Adrenal gland (tissue), 19 donors: ENCODE results near the gene TMEM232. TPM values are rescaled to one million over a fixed set of nuclear protein-coding genes. Genes with fewer than 3 reads are reported as not detected.

ENCODE experiments used
- DNase-seq, 7 donors: peaks; one replicate each; pipeline ENCODE4 v3.0.0-alpha.2; 2019 to 2020
- H3K27ac ChIP-seq, 5 donors: fragments of 200-600 bp; sonication (generic) in 4 of 5; 1 replicate in 3 of 5; 2 replicates in 2 of 5; pipeline versions ENCODE4 v1.5.1 to v1.8.0; 2016 to 2020; ENCODE audit warnings: mild to moderate bottlenecking in 1 of 5
- H3K27me3 ChIP-seq: fragments of 200-600 bp; 2 replicates; pipeline ENCODE4 v1.8.0; 2021
- H3K36me3 ChIP-seq, 2 donors: fragments of 200-600 bp; replicated peaks in 1 of 2; 1 replicate in 1 of 2; 2 replicates in 1 of 2; pipeline versions ENCODE4 v1.5.1 to v1.8.0; 2018 to 2022
- H3K4me1 ChIP-seq, 2 donors: fragments of 200-600 bp; replicated peaks in 1 of 2; 1 replicate in 1 of 2; 2 replicates in 1 of 2; pipeline versions ENCODE4 v1.5.1 to v1.8.0; 2018 to 2021
- H3K4me3 ChIP-seq, 4 donors: fragments of 200-600 bp; sonication (generic) in 3 of 4; one replicate each; pipeline ENCODE4 v1.5.1; 2016 to 2018
- H3K9me3 ChIP-seq, 3 donors: fragments of 200-600 bp; sonication (generic) in 1 of 3; replicated peaks in 1 of 3; 1 replicate in 2 of 3; 2 replicates in 1 of 3; pipeline versions ENCODE4 v1.5.1 to v1.8.0; 2016 to 2021
- CTCF ChIP-seq, 6 experiments: fragments of 450-650 bp in 4 of 6; fragments of 200-600 bp in 2 of 6; sonication (generic) in 1 of 6; IDR thresholded peaks; 1 replicate in 5 of 6; 2 replicates in 1 of 6; pipeline versions ENCODE4 v1.5.1 to v1.8.0; 2016 to 2021; ENCODE audit warnings: antibody characterized with exemption in 6 of 6, mild to moderate bottlenecking in 2 of 6, moderate library complexity in 1 of 6
- POLR2A ChIP-seq, 2 donors: fragments of 450-650 bp; IDR thresholded peaks; one replicate each; pipeline ENCODE4 v1.6.1; 2017; ENCODE audit warnings: antibody characterized with exemption in 2 of 2, mild to moderate bottlenecking in 2 of 2, moderate library complexity in 1 of 2
- WGBS, 4 donors: extraction: QIAGEN DNeasy Blood & Tissue Kit in 2 of 4; methylation state at CpG; one replicate each; pipeline versions ENCODE4 v1.1.5 to v1.1.7; 2013 to 2017; 5-methylcytosine and 5-hydroxymethylcytosine counted together
- intact Hi-C, 2 donors: fragments of 100-400 bp; cut with DNase I; formaldehyde crosslinking; loops; one replicate each; pipeline versions ENCODE4 v1.14.1 to v1.15.0; 2022 to 2023
- long read RNA-seq, 10 donors: library from polyadenylated mRNA in 3 of 10; unstranded in 2 of 10; stranded (forward) in 1 of 10; transcript quantifications; one replicate each; pipeline ENCODE4 v2.0.0 and lab custom pipeline, GENCODE V29; 2021 to 2026
- polyA plus RNA-seq, 3 donors: library from polyadenylated mRNA; stranded (reverse); fragments of 200-250 nt in 2 of 3; fragments of 350-450 nt in 1 of 3; fragmentation: Illumina TruSeq in 1 of 3; extraction: RNeasy Lipid Tissue Mini Kit (QIAGEN cat#74804) in 1 of 3; gene quantifications; one replicate each; pipeline ENCODE4 v1.2.3, GENCODE V29; 2013 to 2014
- total RNA-seq, 9 donors: library from RNA; depleted of rRNA in 4 of 9; stranded (reverse); fragments of >200 nt in 4 of 9; fragments of 120-200 nt in 1 of 9; fragmentation: NEBNext Ultra II Directional in 1 of 9; extraction: Animal tissue kit (Norgen Biotek cat#: 25700) in 1 of 9; gene quantifications; one replicate each; pipeline versions ENCODE4 v1.1.0 to v1.2.4, GENCODE V29; 2013 to 2023
- donor health status: healthy with polysubstance abuse.
- donor health status: Bipolar disorder and iron deficiency.
- donor health status: DM: yes; HTN: yes; CAD: no.
- donor health status: DM: no; HTN: no; CAD: no.
- donor health status: DM: no; HTN: no; CAD: no.
- donor health status: DM: yes; HTN: yes; CAD: no.

TMEM232 gene
- total RNA-seq: 10 to 100 TPM in 1 of 9 donors, 1 to 10 TPM in 7, under 1 TPM in 1; 0.96 to 16.6 (median 4.9) TPM
- polyA plus RNA-seq: 1 to 10 TPM; 1.7 to 4.5 (median 3.2) TPM
- long read RNA-seq, donor 1, partial matches to known transcripts: 0 of 1 reads
- long read RNA-seq, donor 1, other reads (novel, unspliced or antisense): 0 of 1 reads
- long read RNA-seq, donor 2: 0 reads
- long read RNA-seq, donor 3: 0 reads
- long read RNA-seq, donor 4, partial matches to known transcripts: 1 of 3 reads
- long read RNA-seq, donor 4, other reads (novel, unspliced or antisense): 2 of 3 reads
- long read RNA-seq, donor 5, partial matches to known transcripts: 0 of 4 reads
- long read RNA-seq, donor 5, other reads (novel, unspliced or antisense): 4 of 4 reads
- long read RNA-seq, donor 6: 0 reads
- long read RNA-seq, donor 7: 0 reads
- long read RNA-seq, donor 8, partial matches to known transcripts: 41 of 41 reads
- long read RNA-seq, donor 8, other reads (novel, unspliced or antisense): 0 of 41 reads
- long read RNA-seq, donor 9: 0 reads
- long read RNA-seq, donor 10: 0 reads

DNA sequence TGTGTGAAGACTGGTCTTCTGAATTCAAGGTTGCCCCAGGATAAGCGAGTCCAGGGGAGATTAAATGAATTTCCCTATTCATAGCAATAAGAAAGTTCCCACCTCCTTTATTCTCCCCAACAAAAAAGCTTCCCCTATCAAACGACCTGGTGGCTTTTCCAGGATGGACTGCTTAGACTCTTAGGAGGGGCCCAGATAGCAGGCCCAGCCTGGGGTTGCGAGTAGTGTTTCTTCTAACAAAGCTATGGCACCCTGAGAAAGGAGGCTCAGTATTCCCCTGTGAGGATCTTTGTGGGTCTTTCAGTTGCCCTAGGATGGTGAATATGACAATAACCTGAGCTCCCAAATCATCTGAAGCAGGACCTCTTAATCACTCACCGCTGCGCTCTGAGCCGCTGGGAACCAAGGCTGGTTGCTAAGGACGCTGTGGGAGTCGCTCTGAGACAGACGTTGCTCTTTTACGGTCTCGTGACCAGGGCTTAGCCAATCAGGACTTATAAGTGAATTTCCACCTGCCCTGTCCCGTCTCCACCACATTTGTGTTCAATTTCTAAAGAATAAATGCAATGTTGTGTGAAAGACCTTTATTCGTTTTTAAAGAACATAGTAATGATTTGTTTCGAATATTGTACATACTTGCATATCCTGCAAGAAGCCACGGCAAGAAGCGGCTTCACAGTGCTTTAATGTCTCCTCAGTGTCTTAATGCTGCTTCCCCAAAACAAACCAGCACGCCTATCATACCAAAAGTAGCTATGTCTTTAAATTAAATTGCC is at the start of gene TMEM232:
Gene TMEM232 (minus strand): TSS at position 423 of the 776 bp plus-strand sequence. CDS start 59,319 bp downstream, outside the sequence.
- intact Hi-C loops: no loop called here
- no peaks in the 10 kb centered on the region for H3K27me3 ChIP-seq
- DNase-seq: peak; percentile 78 to 94 (median 85)
- 34 to 63% (median 38%) methylated on average over 17 of the region's 17 CpGs for WGBS, 4 donors
- H3K36me3 ChIP-seq: no peaks in the 10 kb centered on the region
- H3K27ac ChIP-seq: peak within 1 kb of the TSS in 1 of 5 donors; percentile 35
- H3K4me1 ChIP-seq: no peaks in the 10 kb centered on the region
- peak within 1 kb of the TSS in 2 of 4 donors; percentile 21 to 49 for H3K4me3 ChIP-seq
- TF ChIP-seq POLR2A (IDR thresholded peaks at IDR 0.05) (no peak), CTCF (IDR thresholded peaks at IDR 0.05) (no peak)
- H3K9me3 ChIP-seq: no peaks in the 10 kb centered on the region

DNA sequence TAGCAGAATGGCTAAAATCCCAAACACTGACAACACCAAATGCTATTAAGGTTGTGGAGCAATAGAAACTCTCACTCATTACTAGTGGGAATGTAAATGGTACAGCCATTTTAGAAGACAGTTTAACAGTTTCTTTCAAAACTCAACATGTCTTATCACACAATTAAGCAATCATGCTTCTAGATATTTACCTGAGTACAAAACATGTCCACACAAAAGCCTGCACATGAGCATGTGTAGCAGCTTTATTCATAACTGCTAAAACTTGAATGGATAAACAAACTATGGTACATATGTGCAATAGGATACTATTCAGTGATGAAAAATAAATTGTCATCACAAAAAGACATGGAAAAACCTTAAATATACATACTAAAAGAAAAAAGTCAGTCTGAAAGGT is 43.8 kb upstream of the TMEM232 start:
- Histone ChIP-seq H3K27me3 (no peaks in the 10 kb centered on the region), H3K9me3 (no peaks in the 10 kb centered on the region), H3K4me3 (no peak overlapping the region), H3K4me1 (no peaks in the 10 kb centered on the region), H3K36me3 (no peaks in the 10 kb centered on the region), H3K27ac (no peak overlapping the region)
- intact Hi-C loops: no loop called here
- no peak for TF ChIP-seq POLR2A (IDR thresholded peaks at IDR 0.05)
- TF ChIP-seq CTCF (IDR thresholded peaks at IDR 0.05): no peak
- DNase-seq: no peak

- intact Hi-C loops: no loop called here
- 50 to 60% (median 56%) methylated on average over 5 of the region's 5 CpGs for WGBS, 4 donors
These were observed 42.7 kb upstream of the TMEM232 start for GRCh38 chr5:110769000-110769681.

More at GRCh38 chr5:110769000-110769681, 42.7 kb upstream of the TMEM232 start:
- Histone ChIP-seq H3K27me3 (no peaks in the 10 kb centered on the region), H3K4me3 (no peak overlapping the region), H3K4me1 (no peaks in the 10 kb centered on the region), H3K36me3 (no peaks in the 10 kb centered on the region), H3K27ac (no peak overlapping the region), H3K9me3 (no peaks in the 10 kb centered on the region)
- DNase-seq: no peak
- TF ChIP-seq POLR2A (IDR thresholded peaks at IDR 0.05) (no peak), CTCF (IDR thresholded peaks at IDR 0.05) (no peak)
